OCI-LY3 (cell line): ENCODE results near the gene GALNT10.

ENCODE experiments used
- CTCF ChIP-seq: fragments of 200-600, 300-600 bp; sonication (generic); IDR thresholded peaks from 2 replicates; pipeline ENCODE4 v1.5.1; 2014; ENCODE audit warnings: antibody characterized with exemption, low read length, low read depth
- EZH2phosphoT487 ChIP-seq: fragments of 200-600 bp; shearing (Covaris generic); IDR thresholded peaks from 2 replicates; pipeline ENCODE4 v1.6.1; 2018; ENCODE audit warnings: antibody characterized with exemption, mixed run types, low read depth

DNA sequence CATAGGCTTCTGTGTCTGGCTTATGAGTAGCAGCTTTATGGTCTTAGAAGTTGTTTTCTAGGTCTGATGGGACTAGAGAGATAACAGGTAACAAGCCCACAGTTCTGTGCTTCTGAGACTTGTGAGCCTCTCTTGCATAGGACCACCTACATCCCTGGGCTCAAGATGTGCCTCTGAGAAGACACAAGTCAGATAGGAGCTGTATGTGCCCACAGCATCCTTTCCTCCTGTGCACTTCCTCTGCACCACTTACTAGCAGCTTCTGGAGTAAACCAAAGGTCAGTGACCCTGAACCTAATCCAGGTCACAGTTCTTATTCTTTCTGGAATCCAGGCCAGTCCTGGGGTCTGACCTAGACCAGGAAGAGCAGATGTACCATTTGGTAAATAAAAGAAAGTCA lies 40.0 kb downstream of the GALNT10 start:
- TF ChIP-seq CTCF = no peak
- no peak for TF ChIP-seq EZH2phosphoT487
